Brain microvascular endothelial cell (primary cell): ENCODE measurements around the gene LAMA4.

Experiments
- DNase-seq: peaks from one replicate; pipeline ENCODE4 v3.0.0-alpha.2; 2020
- H3K27ac ChIP-seq: fragments of 250-450 bp; sonication (Bioruptor Pico); 2 replicates; pipeline ENCODE4 v1.5.1; 2020; ENCODE audit warnings: mild to moderate bottlenecking, moderate library complexity
- H3K27me3 ChIP-seq: fragments of 250-450 bp; sonication (Bioruptor Pico); replicated peaks from 2 replicates; pipeline ENCODE4 v1.5.1; 2020; ENCODE audit warnings: mild to moderate bottlenecking
- H3K36me3 ChIP-seq: fragments of 250-450 bp; sonication (Bioruptor Pico); replicated peaks from 2 replicates; pipeline ENCODE4 v1.5.1; 2020; ENCODE audit warnings: mild to moderate bottlenecking
- H3K4me3 ChIP-seq: 2 replicates; pipeline ENCODE4 v1.5.1; 2011; ENCODE audit warnings: low read depth, mild to moderate bottlenecking, control low read depth, low read length, moderate library complexity
- CTCF ChIP-seq: IDR thresholded peaks from 2 replicates; pipeline ENCODE4 v1.5.1; 2011; ENCODE audit warnings: low read depth, mild to moderate bottlenecking, moderate library complexity, low read length, control low read depth, inconsistent platforms; ENCODE audit errors: missing control alignments
- in situ Hi-C: cut with HindIII; loops from 2 replicates; pipeline ENCODE4 v1.10.0; 2017; ENCODE audit warnings: low sequenced_read_pairs, low pct_ligation_motif_present

Gene LAMA4

GRCh38 chr6:112087916-112088315 lies 166.5 kb downstream of the LAMA4 start:
- Histone ChIP-seq H3K4me3 (peak overlapping the region; percentile 90), H3K27me3 (no peaks in the 10 kb centered on the region), H3K27ac (peak overlapping the region; percentile 89), H3K36me3 (peaks cover 3% of the 10 kb centered on the region)
- TF ChIP-seq CTCF = no peak
- in situ Hi-C loops = no loop called here
- DNase-seq = no peak

GRCh38 chr6:112087136-112087911 lies 167.0 kb downstream of the LAMA4 start, which contains the start of the genes FAM229B and TUBE1:
Gene FAM229B, plus strand, starts transcription at chr6:112087591. Its CDS starts 11,693 bp downstream, at chr6:112099284.
Gene TUBE1, minus strand, starts transcription at chr6:112087482. Its CDS starts 48 bp downstream, at chr6:112087434.
- H3K4me3 ChIP-seq = peak within 1 kb of the TSS; percentile 90
- peak; percentile 99 for DNase-seq
- peak; percentile 30 for TF ChIP-seq CTCF
- no peaks in the 10 kb centered on the region for H3K27me3 ChIP-seq
- H3K27ac ChIP-seq = peak within 1 kb of the TSS; percentile 89
- in situ Hi-C loops = no loop called here
- H3K36me3 ChIP-seq = peaks cover 3% of the 10 kb centered on the region

- H3K36me3 ChIP-seq = peaks cover 3% of the 10 kb centered on the region
- DNase-seq = peak; percentile 52
- peak; percentile 45 for TF ChIP-seq CTCF
- peak overlapping the region; percentile 89 for H3K27ac ChIP-seq
- no peaks in the 10 kb centered on the region for H3K27me3 ChIP-seq
- in situ Hi-C loops = no loop called here
- H3K4me3 ChIP-seq = peak overlapping the region; percentile 90
Measured at GRCh38 chr6:112086744-112087135, 167.6 kb downstream of the LAMA4 start.

GRCh38 chr6:112085286-112086065 lies 168.9 kb downstream of the LAMA4 start:
- H3K27me3 ChIP-seq = no peaks in the 10 kb centered on the region
- no peak overlapping the region for H3K4me3 ChIP-seq
- in situ Hi-C loops = no loop called here
- H3K27ac ChIP-seq = no peak overlapping the region
- no peak for TF ChIP-seq CTCF
- DNase-seq = no peak
- peaks cover 6% of the 10 kb centered on the region for H3K36me3 ChIP-seq

- no peak for DNase-seq
- in situ Hi-C loops = no loop called here
- no peak overlapping the region for H3K27ac ChIP-seq
- TF ChIP-seq CTCF = no peak
- no peaks in the 10 kb centered on the region for H3K27me3 ChIP-seq
- H3K36me3 ChIP-seq = peaks cover 14% of the 10 kb centered on the region
- H3K4me3 ChIP-seq = no peak overlapping the region
Measured at GRCh38 chr6:112081569-112081968, 172.8 kb downstream of the LAMA4 start.
